Measurements from ENCODE around the gene DCST2. TPM values are rescaled to one million over a fixed set of nuclear protein-coding genes. Genes with fewer than 3 reads are reported as not detected.

The DCST2 gene
- total RNA-seq, 3 donors from 2014 or later, result 1.7 to 3.3 (median 2.3) TPM

DNA sequence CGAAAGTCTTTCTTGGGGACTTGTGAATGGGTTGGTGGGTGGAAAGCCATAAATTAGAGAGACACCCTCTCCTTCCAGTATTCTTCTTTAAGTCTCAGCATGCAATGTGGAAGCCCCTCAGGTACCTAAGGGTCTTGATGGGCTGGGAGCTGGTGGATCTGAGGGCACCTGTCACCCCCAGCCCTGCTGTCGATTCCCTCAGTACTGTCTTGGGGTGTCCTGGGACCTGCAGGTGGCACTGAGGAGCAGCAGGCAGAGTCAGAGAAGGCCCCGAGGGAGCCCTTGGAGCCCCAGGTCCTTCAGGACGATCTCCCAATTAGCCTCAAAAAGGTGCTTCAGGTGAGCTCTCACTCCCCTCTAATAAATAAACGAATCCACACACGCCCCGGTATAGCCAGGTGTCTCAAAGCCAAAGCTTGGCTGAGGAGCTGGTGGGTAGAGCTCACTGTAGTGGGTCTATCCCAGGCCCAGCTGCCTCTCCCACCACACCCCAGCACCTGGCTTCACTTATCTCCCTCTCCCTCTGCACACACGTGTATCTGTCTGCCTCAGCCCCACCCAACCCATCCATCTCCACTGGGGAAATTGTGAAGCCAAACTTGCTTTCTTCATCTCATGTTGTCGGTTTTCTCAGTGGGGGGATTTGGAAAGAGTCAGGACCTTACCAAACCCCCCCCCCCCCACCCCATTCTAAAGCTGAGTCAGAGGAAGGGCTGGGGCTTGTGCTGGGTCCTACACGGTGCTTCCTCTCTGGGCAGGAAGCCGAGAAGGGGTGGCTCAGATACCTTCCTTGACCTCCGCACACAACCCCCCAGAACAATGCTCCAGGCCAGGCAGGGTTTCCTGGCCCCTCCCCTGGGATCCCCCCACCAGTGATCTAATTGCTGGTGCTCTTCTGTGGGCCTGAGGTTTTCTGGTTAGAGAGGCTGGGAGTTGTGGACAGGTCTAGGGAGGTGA is 19.1 kb upstream of the DCST2 start:
- Histone ChIP-seq H3K4me1 (ENCODE audit: low read depth) (peaks cover 29% of the 10 kb centered on the region), H3K36me3 (ENCODE audit: low read depth) (no peaks in the 10 kb centered on the region), H3K9me3 (no peaks in the 10 kb centered on the region), H3K4me3 (no peak overlapping the region)
- ATAC-seq, result no peak
- DNase-seq, result peak in 2 of 3 donors; percentile 53 to 67
- TF ChIP-seq, protein P1, sequence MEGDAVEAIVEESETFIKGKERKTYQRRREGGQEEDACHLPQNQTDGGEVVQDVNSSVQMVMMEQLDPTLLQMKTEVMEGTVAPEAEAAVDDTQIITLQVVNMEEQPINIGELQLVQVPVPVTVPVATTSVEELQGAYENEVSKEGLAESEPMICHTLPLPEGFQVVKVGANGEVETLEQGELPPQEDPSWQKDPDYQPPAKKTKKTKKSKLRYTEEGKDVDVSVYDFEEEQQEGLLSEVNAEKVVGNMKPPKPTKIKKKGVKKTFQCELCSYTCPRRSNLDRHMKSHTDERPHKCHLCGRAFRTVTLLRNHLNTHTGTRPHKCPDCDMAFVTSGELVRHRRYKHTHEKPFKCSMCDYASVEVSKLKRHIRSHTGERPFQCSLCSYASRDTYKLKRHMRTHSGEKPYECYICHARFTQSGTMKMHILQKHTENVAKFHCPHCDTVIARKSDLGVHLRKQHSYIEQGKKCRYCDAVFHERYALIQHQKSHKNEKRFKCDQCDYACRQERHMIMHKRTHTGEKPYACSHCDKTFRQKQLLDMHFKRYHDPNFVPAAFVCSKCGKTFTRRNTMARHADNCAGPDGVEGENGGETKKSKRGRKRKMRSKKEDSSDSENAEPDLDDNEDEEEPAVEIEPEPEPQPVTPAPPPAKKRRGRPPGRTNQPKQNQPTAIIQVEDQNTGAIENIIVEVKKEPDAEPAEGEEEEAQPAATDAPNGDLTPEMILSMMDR (IDR thresholded peaks at IDR 0.05), result no peak
- intact Hi-C loops (cut with DNase I, micrococcal nuclease), result no loop called here

DNA sequence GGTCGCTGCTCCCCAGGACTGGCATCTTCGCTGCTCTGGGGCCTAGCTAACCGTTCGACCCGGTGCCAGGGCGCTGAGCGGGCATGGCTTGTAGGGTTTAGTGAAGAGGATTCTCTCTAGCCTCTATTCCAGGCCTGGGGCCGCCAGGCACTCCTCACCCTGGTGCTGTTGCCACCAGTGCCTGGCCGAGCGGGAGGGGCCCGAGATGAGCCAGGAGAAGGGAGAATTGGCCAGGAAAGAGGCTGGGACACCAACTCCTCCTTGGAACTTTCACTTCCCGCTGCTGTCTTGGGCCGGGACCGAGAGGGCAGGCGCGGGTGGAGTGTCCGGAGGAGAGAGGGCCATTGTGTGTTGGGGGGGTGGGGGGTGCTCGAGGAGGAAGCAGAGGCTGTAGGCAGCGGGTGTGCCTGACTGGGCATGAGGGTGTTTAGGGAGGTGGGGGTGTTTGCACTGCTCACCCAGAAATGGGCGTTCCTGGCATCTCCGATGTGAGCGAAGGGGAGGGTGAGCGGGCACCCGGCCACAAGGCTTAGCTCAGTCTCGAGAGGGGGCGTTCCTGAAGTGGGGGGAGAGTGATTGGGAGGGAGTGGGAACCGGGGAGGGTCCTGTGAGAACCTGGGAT is 18.3 kb upstream of the DCST2 start:
- intact Hi-C loops (cut with DNase I, micrococcal nuclease), result no loop called here
- DNase-seq (peak; percentile 61 to 81 (median 75)), ATAC-seq (peak; percentile 32)
- Histone ChIP-seq H3K4me1 (ENCODE audit: low read depth) (peaks cover 29% of the 10 kb centered on the region), H3K36me3 (ENCODE audit: low read depth) (no peaks in the 10 kb centered on the region), H3K4me3 (peak overlapping the region; percentile 34), H3K9me3 (no peaks in the 10 kb centered on the region)
- TF ChIP-seq, protein P1 (IDR thresholded peaks at IDR 0.05), result no peak

DNA sequence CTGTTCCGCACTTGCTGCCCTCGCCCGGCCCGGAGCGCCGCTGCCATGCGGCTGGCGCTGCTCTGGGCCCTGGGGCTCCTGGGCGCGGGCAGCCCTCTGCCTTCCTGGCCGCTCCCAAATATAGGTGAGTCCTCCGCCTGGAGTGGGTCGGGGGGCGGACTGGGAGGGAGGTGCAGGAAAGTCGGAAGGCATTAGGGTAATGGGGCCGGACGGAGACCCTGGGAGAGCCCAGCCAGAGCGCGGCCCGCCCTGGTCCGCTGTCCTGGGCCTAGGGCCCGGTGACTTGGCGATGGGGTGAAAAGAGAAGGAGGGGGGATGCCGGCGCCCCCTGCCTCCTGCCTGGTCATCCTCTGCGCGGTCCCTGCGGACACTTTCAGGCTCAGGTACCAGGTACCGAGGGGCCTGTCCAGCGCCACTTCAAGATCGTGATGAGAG is 17.8 kb upstream of the DCST2 start:
- ATAC-seq (peak; percentile 4), DNase-seq (no peak)
- Histone ChIP-seq H3K9me3 (no peaks in the 10 kb centered on the region), H3K4me3 (peak overlapping the region; percentile 34), H3K36me3 (ENCODE audit: low read depth) (no peaks in the 10 kb centered on the region), H3K4me1 (ENCODE audit: low read depth) (peaks cover 29% of the 10 kb centered on the region)
- TF ChIP-seq, protein P1 (IDR thresholded peaks at IDR 0.05), result no peak
- intact Hi-C loops (cut with DNase I, micrococcal nuclease), result no loop called here

DNA sequence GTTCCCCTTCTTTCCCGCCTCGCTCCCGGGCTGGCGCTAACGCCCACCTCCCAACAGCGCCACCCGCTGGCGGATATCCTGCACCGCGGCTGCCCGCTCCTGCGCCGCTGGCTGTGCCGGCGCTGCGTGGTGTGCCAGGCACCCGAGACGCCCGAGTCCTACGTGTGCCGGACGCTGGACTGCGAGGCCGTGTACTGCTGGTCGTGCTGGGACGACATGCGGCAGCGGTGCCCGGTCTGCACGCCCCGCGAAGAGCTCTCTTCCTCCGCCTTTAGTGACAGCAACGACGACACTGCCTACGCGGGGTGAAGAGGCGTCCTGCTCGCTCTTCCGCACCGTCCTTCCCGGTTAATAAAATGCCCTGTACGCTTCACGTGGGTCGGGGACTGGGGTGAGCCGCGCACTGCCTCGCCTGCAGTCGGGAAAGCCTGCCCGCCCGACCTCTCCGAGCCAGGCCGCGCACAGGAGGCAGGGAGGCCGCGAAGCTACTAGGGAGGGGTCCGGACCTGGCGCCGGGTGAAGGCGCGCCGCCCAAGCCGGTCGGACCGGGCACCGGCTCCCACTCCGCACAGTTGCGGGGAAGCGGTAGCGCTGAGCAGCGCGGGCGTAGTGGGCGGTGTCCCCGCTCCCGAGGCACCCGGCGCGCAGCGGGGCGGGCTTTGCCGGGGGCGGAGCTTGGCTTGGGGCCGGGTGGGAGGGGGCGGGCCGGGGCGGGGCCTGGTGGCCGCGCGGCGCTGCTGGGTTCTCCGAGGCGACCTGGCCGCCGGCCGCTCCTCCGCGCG is 17.2 kb upstream of the DCST2 start, which contains the start of gene ADAM15:
TSS of gene ADAM15 (plus strand) at position 757 of the 782 bp plus-strand sequence. CDS start 71 bp downstream, outside the sequence.
- Histone ChIP-seq H3K4me3 (peak within 1 kb of the TSS; percentile 34), H3K4me1 (ENCODE audit: low read depth) (peaks cover 29% of the 10 kb centered on the region), H3K9me3 (no peaks in the 10 kb centered on the region), H3K36me3 (ENCODE audit: low read depth) (no peaks in the 10 kb centered on the region)
- intact Hi-C loops (cut with DNase I, micrococcal nuclease), result no loop called here
- ATAC-seq, result peak; percentile 89
- DNase-seq, result peak; percentile 90 to 95 (median 90)
- TF ChIP-seq, protein P1 (IDR thresholded peaks at IDR 0.05), result peak; percentile 91
